Inferior parietal cortex (tissue), 1 donor: ENCODE results near the gene SNAI1.

Experiments
- DNase-seq: peaks from one replicate; pipeline ENCODE4 v3.0.0-alpha.2; 2016; ENCODE audit errors: extremely low spot score

SNAI1 gene

DNA sequence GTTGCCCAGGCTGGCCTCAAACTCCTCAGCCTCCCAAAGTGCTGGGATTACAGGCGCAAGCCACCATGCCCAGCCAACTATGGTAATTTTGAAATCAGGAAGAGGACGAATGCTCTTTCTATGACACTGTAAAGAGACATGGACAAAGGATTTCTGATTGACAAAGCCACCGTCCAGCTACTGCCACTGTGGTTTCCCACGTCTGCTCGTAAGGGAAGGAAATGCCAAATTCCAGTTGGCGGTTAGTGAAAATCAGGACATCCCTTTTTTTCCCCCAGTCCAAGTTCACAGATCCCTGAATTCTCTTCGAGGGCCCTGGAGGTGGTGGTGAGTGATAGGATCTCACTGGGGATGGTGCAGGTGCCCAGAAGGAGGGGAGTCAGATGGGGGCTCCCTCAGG is 31.2 kb downstream of the SNAI1 start:
- DNase-seq, result no peak

DNA sequence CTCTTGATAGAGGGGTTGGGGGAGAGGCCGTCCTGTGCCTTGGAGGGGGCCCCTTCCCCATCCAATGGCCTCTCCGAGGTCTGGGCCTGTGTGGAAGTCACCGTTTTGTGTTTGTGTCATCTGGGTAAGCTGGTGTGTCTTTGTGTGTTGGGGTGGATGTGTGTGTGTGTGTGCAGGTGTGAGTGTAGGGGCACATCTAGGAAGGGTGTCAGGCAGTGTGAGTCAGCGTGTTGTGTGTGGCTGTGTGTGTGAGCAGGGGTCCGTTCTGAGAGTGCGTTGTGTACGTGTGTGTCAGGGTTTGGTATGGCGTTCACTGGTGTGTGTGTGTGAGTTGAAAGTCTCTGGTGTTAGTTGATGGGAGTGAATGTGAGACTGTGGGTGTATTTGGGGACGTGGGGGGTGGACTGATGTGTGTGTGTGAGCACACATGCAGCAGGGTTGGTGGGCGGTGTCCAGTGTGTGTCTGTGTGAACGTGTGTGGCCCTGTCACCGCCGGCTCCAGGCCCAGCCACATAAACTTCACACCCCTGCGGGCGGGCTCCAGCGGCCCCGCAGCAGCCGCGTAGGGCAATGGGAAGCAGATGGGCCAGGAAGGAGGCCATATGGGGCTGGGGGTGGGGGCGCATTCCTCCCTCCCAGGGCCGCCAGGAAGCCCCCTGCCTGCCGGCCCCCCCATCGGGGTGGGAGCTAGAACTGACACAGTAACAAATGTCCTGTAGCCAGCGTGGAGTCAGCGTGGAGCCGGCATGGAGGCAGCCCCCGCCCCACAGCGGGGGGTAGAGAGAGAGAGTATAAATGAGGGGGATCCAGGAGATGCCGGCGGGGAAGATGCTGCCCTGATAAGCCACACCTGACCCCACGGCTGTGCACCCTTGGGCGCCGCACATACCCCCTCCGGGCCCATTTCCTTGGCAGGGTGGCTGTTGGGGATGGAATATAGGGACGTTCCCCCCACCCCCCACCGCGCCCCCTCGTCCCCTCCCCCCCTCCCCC is 32.1 kb downstream of the SNAI1 start:
- DNase-seq, result no peak

DNA sequence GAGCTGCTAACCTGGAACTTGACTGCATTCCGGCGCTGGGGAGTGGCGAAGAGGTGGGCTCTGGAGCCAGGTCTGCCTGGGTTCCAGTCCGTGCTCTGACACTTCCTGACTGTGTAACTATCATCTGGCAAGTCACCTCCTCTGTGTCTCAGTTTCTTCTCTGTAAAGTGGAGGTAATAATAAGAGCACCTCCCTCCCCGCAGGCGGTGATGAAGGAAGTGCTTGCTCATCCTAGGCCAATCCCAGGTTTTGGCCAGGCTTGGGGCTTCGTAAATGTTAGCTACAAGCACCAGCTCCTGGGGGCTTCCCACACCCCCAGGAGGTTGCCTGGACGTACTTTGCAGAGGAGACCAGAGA is 32.8 kb downstream of the SNAI1 start:
- DNase-seq, result no peak

DNA sequence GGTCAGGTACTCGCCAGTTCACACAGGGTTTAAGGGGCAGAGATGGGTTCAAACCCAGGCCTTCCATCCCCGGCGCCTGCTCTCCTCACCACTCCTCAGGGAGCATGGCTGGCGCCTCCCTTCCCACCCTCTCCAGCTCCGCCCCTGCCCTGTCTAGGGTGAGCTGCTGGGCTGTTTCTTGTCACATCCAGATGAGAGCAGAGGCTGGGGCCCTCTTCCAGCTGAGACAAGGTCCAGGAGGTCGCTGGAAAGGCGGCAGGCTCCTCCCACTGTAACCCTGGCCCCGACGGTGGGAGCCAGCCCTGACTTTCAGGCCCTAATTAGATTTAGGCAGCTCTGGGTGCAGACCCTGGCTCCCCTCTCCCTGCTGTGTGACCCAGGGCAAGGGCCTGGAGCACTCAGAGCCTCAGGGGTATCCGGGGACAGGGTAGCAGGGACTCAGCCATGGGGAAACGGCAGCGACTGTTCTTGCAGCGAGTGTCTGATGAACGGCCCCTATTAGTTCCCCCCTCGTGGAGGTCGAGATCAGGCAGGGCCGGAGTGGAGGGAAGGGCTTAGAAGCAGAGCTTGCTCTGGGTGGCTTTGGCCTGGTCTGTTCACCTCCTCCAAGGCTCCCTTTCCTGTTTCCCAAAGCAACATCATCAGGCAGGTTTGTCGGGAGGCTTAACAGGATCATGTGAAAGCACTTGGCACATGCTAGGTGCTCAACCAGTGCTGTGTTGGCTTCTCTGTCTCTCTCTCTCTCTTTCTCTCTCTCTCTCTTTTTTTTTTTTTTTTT is 33.4 kb downstream of the SNAI1 start:
- no peak for DNase-seq

DNA sequence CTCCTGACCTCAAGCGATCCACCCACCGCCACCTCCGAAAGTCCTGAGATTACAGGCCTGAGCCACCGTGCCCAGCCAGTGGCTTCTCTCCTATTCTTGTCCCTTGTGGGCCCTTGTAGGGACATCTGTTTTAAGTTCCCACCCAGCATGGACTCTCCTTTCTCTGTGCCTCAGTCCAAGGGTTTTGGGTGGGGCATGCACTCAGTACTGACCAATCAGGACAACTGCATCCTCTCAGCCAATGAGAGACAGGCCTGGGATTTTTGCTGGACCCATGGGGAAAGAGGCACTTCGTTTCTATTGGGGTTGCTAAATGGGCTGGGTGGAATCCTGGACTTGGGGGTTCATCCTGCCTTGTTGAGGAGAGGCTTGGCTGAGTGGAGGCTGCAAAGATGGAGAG is 34.4 kb downstream of the SNAI1 start:
- DNase-seq, result no peak

DNA sequence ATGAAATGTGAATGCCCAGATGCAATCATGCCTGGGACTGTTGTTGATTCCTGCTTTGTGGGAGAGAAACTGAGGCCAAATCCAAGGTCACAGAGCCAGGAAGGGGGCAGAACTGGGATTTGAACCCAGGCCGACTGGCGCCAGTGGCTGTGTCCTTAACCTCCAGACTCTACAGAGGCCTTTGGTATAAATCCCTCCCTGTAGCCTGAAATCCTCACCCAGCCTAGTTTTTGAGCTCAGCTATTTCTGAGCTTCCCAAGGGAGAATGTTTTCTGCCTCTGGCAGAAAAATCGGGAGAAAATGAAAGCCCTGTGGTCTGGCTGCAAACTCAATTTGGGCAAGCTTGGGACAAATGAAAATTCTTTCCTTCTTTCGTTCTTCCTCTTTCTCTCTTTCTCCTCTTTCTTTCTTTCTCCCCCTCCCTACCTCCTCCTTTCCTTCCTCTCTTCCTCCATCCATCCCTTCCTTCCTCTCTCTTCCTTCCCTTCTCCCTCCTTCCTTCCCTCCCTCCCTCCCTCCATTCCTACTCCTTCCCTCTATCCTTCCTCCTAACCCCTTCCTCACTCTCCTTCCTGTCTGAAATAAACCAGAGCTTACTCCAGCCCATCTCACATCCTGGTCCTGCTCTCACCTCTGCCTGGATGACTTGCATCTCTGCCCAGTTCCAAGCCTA is 34.9 kb downstream of the SNAI1 start:
- no peak for DNase-seq

DNA sequence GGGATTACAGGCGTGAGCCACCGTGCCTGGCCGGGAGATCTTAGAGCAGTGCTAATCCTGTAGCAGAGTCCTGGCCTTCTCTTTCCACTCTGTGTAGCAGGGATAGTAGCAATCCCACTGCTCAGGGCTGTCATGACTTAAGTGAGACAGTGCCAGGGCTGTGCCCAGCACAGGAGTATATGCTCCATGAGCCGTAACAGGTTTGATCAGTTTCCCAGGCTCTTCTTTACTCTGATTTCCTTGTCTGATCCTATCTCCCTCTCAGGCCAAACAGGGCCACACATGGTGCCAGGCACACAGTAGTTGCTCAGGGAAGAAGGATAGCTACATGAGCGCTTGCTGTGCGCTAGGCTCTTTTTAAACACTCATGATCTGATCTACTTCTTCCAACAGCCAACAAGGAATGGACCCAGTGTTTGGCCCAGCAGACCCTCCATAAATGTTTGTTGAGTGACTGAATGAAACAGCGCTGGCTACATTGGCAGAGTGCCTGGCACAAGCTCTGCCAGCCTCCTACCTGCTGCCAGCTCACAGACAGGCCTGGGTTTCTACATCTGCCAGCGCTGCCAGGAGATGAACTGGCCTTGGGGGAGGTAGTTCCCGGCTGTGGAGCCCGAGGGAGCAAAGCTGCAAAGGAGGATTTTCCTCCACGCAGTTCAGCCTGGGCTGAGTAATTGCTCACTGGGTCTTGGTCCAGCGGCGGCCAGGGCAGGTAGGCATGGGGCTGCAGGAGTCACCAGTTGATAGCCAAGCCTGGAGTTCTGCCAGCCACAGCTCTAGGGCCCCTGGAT is 36.9 kb downstream of the SNAI1 start:
- no peak for DNase-seq

DNA sequence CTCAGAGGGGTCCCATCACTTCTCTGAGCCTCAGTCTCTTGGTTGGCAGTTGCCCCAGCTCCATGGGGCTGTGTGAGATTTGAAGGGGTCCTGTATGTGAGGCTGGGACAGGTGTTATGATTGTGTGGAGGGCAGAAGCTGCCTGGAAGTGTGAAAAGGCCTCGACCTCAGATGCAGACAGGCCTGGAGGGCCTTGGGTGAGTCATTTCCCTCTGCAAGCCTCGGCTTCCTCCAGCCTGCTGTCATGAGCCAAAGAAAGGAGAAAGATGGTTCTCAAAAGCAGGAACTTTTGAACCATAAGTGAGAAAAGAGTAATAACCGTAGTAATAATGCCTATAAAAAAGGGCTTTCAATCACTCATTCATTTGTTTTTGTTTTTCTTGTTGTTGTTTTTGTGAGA is 37.5 kb downstream of the SNAI1 start:
- no peak for DNase-seq

DNA sequence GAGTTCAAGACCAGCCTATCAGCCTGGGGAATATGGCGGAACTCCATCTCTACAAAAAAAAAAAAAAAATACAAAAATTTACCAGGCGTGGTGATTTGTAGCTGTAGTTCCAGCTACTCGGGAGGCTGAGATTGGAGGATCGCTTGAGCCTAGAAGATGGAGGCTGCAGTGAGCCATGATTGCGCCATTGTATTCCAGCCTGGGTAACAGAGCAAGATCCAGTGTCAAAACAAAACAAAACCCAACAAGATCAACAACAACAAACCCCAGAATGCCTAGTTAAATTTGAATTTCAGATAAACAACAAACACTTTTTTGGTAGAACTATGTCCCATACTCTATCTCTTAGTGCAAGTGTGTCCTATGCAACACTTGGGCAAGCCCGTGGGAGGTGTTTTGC is 39.9 kb downstream of the SNAI1 start:
- no peak for DNase-seq

DNA sequence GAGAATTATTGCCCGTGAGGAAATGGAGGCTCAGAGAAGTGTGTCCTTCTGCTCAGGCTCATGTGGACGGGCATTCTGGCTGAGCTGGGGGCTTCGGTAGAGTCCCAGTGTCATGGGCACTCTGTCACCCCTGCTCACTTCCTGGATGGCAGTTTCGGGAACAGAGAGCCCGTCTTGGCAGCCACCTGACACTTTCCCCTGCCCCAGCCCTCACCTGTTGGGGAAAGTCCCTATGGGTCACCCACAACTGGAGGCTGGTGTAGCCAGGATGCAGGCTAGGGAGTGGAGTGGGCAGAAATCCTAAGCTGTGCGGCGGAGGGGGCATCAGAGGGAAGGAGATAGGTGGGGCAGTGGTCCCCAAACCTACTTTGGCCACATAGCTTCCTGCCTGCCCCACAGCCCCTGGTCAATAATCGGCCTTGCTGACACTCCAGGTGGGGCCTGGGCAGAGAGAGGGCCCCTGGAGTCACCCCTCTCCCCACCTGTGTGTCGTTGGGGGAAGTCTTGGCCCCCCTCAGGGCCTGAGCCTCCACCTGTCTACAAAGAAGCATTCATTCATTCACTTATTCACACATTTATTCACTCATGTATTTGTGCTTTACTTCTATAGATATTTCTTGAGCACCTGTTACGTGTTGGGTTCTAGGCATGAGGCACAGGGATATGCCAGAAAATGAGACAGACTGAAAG is 40.5 kb downstream of the SNAI1 start:
- DNase-seq, result no peak

DNA sequence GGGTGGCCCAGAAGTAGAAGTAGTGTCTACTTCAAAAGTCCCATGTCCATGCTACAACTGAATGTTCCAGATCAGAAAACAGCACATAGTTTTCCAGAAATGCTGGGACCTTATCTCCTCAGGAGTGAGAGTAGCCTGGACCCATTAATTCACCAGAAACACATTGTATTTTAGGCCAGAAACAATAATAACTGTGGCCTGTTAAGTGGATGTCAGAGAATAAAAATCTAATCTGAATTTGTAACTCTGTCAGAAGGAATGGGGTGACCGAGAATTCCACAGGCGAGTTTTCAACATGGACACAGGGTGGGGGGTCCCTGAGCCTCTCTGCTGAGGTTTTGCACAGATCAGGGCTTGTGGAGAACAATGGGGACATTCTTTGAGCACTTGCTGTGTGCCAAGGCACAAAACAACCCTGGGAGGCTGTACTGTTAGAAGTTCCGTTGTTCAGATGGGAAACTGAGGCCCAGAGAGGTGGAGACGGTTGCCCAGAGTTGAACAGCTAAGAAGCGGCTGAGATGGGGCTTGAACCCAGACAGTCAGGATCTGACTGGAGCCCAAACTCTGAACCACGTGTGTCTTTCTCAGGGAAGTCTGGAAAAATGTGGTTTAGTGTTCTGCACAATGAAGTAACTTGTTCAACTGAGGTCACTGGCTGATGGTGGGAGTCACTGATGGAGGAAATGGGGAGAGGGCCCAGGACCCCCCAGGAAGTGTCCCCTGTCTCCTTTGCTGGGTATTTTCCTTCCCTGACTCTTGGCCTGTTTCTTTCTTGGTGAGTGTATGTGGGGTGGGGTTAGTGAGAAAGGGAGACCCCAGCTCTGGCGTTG is 44.2 kb downstream of the SNAI1 start:
- DNase-seq, result no peak

DNA sequence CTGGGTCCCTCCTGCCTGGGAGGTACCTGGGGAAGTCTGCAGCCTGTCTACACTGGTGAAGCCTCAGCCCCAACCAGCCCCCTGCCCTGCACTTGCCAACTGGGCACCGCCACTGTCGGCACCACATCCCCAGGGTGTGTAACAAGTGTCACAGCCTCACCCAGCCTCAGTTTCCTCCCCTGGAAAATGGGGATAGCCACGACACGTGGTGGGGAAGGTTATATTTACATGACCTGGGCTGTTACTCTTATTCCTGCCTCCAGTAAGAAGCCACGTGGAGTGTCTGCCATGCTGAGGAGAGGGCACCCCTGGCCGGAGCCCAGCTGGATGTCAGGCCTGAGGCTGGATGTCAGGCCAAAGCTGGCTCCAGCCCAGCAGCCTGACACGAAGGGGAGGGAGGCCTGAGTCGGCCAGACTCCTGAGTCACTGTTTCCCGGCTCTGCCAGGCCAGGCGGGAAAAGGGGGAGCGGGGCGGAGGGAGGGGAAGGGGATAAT is 44.9 kb downstream of the SNAI1 start:
- DNase-seq, result no peak

DNA sequence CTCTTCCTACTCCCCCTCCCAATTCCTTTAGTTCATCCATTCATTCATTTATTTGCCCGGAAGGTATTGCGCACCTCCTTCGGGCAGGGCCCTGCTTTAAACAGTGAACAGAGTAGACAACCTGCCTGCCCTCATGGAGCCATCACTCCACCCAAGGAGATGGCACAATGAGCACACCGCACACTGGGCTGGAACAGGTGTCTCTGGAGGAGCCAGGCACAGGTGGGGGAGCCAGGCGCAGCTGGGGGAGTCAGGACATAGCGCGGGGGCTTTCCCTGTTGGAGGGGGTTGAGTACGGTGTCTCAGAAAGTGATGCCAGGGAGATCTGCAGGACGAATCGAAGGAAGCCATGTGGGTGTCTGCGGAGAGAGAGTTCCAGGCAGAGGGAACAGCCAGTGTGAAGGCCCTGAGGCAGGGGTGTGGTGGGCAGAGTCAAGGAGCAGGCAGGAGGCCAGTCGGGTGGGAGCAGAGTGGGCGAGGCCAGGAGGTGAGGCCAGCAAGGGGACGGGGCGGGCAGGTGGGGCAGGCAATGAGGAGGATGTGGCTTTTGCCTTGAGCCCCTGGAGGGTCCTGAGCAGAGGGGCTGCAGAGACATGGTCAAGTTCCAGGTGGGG is 46.4 kb downstream of the SNAI1 start:
- DNase-seq, result no peak

DNA sequence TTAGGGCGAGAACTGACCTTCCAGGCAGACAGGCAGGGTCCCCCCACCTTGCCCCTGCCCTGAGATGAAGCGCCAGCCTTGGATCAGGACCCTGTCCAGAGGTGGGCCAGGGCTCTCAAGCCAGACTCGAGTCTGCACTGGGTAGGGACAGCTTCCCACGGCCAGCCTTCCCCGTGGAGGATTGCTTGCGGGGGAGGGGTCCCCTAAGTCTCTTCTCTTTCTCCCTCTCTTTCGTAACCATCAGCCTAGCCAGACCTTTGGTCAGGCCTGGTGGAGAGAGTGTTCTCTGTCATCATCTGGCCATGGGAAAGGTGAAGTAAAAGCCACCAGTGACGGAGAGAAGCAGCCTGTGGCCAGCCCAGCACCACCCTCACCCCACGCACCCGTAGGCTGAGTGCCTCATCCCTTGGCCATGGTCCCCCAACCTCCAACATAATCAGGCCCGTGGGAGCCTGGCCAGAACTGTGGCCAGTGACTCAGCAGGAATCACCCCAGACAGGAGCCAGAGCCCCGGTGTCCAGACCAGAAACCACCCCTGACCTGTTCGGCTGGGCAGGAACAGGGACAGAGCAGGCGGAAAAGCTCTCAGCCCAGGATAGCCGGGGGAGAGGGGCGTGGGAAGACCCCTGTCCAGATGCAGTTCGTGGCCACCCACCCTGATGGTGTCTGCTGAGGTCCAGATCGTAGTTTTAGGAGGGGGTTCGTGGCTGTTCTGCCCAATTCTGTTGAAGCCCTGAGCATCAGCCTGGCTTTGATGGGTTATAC is 47.1 kb downstream of the SNAI1 start:
- DNase-seq, result no peak

DNA sequence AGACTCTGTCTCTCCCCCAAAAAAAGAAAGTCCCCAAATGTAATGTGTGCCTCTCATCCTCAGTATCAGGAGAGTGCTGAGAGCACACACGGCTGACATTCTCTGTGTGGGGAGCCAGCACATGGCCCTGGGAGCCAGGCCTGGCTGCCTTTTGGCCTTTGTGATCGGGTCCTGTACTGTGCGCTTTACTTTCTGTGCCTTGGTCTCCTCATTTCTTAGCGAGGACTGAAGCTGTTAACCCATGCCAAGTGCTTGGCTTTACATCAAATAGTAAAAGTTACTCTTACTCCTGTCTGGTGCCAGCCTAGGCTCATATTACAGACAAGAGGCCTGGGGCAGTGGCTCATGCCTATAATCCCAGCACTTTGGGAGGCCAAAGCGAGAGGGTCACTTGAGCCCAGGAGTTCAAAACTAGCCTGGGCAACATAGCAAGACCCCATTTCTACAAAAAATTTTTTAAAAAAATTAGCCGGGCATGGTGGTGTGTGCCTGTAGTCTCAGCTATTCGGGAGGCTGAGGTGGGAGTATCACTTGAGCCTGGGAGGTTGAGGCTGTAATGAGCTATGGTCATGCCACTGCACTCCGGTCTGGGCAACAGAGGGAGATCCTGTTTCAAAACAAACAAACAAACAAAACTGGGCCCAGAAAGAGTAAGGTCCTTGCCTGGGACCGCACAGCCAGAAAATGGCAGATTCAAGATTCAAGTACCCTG is 50.3 kb downstream of the SNAI1 start:
- no peak for DNase-seq

DNA sequence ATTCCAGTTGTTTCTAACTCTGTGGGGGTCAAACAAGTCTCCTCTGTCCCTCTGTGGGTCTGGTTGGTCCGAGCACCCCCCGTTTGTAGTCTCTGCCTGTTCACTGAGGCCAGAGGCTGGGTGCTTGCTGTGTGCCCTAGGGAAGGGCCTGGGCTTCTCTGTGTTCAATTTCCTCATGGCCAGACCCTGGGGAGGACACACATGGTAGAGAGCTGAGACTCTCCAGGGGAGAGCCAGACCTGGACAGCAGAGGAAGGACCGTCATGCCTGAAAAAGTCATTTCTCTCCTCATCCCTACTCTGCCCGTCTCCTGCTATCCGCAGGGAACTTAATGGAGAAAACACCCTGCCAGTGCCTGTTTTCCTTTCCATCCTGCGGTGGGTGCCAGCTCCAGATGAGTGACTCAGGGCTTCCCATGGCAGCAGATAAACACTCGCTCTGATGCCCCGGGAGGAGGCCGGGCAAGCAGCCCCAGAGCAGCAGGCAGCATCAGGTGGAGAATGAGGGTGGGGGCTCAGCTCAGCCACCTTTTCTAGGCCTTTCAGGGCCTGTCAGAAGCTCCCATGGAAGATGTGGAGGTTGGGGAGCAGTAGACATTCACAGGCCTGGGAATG is 51.9 kb downstream of the SNAI1 start:
- no peak for DNase-seq

DNA sequence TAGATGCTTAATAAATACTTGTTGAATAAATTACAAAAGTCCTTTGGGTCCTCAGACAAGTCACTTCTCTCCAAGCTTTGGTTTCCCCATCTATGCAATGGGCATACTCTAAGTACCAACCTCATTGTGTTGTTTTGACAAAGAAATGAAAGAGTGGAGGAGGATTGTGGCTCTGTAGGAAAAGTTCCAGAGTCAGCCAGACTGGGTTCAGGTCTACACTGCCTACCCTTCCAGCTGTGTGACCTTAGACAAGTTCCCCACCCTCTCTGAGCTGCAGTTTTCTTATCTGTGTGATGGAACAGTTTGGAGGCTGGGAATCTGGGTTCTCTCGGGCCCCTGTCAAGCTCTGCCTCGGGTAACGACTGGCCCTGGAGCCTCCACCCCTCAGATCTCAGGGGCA is 53.9 kb downstream of the SNAI1 start:
- DNase-seq, result no peak

DNA sequence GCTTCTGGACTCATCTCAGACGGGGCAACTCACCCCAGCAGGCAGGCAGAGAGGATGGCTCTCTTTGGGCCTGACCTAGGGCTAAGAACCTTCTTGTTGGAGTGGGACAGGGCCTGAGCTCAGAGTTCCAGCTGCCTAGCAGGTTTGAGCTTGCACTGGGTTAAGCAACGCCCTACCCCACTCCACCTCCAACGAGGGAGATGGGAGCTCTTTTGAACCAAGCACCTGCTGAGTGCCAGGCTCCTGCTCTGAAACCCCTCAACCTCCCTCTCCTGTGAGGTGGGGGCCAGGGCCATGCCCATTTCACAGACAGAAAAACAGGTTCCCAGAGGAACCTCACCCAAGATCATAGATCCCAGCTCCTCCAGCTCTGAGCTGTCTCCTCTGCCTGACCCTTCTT is 54.3 kb downstream of the SNAI1 start:
- DNase-seq, result no peak
